GM18868 (cell line): Measurements from ENCODE around the gene ALKAL2.
"Not testable (repeated sequence)": the region's sequence is repeated elsewhere in the genome, so short reads cannot be mapped to it uniquely, and the experiment has no call there.

Experiments used
- ATAC-seq: cut with Tn5 transposase; IDR thresholded peaks from one replicate; pipeline ENCODE4 v1.9.1; 2021; ENCODE audit warnings: mild to moderate bottlenecking, moderate library complexity; ENCODE audit not compliant: unreplicated experiment

The ALKAL2 gene, protein sequence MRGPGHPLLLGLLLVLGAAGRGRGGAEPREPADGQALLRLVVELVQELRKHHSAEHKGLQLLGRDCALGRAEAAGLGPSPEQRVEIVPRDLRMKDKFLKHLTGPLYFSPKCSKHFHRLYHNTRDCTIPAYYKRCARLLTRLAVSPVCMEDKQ

DNA sequence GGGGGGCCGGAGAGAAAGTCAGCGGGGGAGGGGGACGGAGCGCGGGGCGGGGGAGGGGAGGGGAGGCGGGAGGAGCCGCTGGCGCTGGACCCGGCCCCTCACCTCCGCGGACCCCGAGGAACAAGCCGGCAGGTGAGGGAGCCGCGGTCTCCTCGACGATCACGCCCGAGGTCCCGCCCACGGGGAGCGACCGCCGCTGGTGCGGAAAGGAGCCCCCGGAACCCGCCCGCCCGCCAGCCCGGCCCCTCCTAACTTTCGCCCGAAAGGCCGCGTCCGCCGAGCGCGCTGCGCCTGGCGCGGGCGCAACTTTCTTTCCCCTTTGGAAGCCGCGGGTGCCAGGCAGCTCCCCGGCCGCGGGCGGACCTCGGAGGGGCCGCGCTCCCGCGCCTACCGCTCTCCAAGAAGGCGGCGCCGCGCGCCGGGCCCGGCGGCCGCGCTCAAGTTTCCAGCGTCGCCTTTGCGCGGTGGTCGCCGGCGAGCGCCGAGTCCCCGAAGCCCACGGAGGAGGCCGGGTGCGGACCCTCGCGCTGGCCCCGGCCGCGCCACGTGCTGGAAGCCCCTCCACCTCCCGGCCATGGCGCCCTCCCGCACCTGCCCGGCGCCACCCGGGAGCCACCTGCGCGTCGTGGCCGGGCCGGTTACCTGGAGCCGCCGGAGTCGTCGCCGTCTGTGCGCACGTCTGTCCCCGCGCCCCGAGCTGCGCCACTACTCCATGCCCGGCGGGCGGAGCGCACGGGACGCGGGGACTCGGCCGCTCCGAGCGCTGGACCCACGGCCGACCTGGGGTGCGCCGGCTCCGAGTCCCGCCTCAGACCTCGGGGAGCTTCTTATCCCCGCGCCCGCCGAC lies at the start of gene ALKAL2:
Gene ALKAL2 (minus strand): TSS at position 181 of the 847 bp plus-strand sequence. CDS start 256 bp downstream, outside the sequence.
- ATAC-seq: no peak

DNA sequence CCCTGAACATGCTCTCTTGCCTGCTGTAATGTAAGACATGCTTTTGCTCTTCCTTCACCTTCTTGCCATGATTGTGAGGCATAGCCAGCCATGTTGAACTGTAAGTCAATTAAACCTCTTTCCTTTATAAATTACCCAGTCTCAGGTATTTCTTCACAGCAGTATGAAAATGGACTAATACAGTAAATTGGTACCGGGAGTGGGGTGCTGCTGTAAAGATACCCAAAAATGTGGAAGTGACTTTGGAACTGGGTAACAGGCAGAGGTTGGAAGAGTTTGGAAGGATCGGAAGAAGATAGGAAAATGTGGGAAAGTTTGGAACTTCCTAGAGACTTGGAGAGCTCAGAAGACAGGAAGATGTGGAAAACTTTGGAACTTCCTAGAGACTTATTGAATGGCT lies 49.1 kb upstream of the ALKAL2 start:
- ATAC-seq: not testable (repeated sequence)

DNA sequence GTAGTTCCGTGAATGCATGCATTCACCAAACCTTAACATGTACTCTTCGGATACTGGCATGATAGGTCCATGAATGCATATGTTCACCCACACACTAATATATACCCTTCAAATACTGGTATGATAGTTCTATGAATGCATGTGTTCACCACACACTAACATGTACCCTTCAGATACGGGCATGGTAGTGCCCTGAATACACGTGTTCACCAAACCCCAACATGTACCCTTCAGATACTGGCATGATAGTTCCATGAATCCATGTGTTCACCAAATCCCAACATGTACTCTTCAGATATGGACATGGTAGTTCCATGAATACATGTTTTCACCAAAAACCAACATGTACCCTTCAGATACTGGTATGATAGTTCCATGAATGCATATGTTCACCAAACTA lies 48.5 kb upstream of the ALKAL2 start:
- ATAC-seq: no peak

DNA sequence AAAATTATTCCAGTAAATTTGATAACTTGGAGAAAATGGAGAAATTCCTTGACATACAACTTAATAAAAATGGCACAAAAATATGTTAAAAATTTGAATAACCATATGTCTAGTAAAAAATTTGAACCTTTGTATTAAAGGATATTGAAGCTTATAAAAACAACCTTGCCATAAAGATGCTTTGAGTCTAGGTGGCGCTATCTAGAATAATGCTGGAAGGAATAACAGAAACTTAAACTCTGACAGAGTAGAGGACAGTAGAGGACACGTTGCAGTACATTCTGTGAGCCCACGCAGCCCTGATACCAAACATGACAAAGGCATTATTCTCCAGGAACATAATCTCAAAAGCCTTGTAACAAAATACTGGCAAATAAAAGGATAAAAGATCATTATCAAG lies 44.7 kb upstream of the ALKAL2 start:
- no peak for ATAC-seq

DNA sequence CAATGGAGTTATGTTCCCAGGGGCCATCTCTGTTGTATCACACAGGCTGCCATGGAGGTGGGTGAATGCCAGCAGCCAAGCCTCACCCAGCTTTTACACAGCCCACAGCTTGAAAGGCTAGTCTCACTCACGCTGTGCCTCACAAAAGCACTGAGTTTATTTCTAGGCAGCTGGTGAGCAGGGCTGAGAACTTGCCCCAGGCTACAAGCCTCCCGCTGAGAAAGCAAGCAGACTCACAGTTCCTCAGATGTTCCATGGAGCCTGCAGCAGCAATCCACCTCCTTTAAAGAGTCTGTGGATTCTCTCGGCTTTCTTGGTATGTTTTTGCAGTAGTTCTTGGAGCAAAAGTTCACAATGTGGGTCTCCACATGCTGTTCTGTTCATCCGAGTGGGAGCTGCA lies 40.9 kb upstream of the ALKAL2 start:
- ATAC-seq: no peak

DNA sequence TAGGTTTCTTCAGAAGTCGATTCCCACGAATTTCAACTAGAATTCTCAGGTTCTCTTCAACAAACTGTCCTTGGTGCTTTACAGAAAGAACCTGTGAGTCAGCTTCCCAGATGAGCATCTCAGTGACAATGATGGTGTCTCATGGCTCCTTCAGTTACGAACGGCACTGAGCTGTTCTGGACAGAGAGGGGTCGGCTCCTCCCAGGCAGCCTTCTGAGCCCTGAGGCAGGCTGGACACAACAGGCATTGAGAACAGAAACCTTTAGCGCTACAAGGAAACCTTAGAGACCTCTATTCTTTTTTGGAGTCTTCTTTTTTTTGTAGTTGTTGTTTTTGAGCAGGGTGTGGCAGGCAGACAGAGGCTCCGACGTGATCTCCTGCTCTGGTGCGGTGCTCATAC lies 35.1 kb upstream of the ALKAL2 start:
- ATAC-seq: no peak

DNA sequence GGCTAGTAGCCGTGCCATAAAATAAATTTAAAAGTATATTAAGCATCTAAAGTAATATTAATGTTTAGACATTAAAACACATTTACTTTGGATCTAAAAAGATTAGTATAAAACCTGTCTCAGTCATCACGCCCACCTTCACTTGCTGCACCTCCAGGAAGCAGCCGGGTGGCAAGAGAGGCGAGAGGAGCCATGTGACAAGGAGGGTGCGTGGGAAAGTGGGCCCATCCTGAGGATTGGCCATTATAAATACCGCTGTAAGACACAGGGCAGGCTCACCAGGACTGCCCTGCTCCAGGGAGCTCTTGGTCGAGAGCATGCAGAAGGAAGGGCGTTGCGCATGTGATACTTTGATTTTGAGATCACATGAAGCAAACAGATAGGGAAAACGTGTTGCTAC lies 34.4 kb upstream of the ALKAL2 start:
- ATAC-seq: no peak

DNA sequence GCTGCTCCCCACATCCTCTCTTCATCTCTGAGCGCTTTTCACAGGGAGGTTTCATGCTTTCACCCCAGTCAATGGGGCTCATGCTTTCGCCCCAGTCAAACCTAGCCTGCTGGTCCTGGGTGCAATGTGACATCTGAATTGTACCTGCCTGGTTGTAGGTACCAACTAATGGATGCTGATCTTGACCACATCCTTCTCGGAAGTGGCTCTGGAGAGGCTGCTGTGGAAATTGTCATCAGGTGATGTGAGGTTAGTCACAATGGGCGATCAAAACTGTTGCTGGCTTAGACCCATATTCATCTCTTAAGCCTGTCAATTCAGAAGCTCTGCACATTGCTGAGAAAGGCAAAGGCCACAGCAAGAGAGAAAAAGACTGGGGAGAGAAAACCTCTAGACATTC lies 32.7 kb upstream of the ALKAL2 start:
- ATAC-seq: no peak

DNA sequence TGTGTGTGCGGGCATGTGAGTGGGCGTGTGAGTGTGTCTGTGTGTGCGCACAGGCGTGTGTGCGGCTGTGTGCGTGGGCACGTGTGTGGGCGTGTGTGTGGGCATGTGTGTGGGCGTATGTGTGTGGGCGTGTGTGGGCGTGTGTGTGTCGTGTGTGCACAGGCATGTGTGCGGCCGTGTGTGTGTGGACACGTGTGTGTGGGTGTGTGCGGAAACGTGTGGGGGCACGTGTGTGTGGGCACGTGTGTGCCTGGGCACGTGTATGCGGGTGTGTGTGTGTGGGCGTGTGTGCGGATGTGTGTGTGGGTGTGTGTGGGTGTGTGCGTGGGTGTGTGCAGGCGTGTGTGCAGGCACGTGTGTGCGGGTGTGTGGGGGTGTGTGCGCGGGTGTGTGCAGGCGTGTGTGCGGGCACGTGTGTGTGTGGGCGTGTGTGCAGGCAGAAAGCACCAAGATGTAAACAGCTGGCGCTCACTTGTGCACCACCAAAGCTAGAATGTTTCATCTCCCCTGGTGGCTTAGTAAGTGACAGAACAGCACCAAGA lies 31.2 kb upstream of the ALKAL2 start:
- no peak for ATAC-seq

DNA sequence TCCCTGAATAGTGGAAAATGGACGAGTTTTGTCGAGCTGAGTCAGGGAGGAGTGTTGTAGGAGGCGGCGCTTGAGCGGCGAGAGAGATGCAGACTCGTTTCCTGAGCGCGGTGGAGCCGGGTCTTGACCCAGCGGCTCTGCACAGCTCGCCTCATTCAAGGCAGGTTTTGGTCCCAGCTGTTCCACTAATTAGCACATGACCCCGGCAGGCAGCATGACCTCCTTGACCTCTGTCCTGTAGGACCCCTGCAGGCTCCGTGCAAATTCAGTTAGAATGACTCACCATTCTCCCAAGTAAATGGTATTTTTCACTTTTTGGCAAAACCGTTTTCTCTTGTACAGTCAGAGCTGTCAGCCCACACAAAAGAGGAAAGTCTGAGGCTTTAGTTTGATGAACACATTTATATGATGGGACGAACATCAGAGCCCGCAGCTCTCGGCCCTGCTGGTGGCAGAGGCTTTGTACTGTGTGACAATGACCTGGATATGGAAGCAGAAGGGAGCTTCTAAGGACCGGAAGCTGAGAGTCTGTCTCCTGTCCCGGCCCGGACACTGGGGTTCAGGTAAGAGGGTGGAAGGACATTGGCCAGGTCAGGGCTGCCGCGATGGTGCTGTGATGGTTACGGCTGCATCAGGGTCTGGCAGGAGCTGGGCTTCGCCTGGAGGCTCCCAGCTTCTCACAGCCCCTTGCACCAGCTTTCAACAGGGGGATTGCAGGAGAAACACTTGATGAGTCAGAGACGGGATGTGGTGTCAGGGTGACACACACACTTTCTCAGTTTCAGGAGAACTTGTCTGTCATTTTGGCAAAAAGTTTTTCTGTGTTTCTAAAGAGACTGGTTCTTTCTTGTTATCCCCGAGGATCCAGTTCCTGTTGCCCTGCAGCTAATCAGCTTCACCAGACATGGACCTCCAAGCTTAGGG lies 29.9 kb upstream of the ALKAL2 start:
- ATAC-seq: peak; percentile 64

DNA sequence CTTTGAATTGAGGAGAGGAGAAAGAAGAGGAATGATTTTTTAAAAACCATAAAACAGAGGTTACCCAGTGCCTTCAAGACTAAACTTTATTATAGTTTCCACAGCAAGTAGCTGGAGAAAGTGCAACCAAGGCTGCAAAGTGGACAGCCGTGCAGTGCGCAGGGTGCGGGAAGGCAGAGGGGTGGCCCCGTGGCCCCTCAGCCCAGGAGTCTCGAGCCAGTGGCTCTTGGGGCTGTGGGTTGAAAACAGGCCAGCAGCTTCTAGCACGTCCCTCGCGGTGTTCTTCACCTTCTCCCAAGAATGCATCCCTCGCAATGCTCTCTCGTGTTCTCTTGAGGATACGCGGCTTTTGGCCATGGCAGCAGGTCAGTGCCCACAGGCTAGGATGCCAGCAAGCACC lies 28.5 kb upstream of the ALKAL2 start:
- no peak for ATAC-seq

DNA sequence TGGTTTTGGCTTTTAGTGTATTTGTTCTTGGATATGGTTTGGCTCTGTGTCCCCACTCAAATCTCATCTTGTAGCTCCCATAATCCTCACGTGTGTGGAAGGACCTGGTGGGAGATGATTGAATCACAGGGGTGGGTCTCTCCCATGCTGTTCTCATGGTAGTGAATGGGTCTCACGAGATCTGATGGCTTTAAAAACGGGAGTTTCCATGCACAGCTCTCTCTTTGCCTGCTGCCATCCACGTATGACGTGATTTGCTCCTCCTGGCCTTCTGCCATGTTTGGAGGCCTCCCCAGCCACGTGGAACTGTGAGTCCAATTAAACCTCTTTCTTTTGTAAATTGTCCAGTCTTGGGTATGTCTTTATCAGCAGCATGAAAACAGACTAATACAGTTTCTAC lies 28.0 kb upstream of the ALKAL2 start:
- not testable (repeated sequence) for ATAC-seq

DNA sequence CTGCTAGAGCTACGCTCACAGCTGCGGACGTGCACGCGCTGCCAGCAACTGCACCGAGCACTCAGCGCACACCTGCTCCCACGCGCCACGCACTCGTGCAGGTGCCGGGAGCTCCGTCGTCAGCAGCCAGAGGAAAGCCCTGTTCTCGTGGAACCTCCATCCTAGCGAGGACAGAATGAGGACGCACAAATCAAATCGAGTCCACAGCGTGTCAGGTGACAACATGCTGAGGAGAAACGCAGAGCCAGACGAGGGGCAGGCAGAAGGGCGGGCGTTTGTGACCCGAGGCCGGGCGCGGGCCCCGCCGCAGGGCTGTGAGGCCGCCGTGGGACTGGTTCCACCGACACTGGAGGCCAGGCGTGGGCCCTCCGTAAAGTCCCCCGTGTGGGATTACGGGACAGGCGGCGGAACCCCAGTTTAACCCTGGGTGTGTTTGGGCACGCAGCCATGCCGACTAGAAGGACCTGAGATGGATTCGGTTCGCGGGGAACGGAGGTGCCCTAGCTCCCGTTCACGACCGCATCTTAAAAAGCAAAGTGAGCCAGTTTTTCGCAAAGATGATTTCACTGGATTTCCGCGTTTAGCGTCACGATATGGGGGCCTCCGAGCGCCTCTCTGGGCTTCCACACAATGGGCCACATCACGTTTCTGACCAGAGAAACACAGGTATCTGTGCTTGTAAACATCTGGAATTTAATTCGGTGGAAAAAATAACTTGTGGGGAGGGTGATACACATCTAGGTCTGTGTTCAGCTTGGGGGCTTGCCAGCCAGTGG lies 26.9 kb upstream of the ALKAL2 start:
- ATAC-seq: no peak

DNA sequence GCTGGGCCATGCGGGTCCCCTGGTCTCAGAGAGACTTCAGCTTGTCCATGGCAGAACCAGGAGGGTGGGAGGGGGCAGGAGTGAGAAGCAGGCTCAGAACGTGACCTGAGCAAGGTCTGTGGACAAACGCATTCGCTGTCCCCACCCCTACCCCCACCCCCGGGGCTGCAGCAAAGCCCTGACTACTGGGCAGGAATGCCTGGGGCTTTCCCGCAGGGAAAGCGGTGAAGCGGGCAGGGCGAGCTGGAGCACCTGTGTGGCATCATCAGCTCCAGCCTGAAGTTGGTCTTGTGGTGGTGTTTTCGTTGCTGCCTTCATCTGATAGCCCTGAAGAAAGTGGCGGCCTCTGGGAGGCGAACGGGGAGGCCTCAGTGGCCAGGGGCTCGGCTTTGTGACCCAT lies 26.1 kb upstream of the ALKAL2 start:
- no peak for ATAC-seq

DNA sequence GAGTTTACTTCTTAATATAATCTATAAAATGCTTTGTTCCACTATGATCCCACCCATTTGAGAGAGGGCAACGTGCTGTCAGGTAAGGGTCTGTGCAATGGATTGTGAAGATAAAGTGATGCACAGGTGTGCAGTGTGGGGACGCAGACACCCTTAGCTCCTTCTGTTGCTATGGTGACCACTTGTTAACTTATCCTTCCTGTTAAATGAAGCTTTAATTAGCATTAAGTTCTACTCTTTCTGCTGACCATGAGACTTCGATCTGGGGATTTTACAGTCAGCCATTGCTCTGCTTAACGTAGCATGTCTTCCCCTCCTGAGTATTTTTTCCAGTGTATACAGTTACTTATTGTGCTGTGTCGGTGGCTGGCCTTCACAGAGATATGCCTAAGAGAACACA lies 23.1 kb upstream of the ALKAL2 start:
- no peak for ATAC-seq

DNA sequence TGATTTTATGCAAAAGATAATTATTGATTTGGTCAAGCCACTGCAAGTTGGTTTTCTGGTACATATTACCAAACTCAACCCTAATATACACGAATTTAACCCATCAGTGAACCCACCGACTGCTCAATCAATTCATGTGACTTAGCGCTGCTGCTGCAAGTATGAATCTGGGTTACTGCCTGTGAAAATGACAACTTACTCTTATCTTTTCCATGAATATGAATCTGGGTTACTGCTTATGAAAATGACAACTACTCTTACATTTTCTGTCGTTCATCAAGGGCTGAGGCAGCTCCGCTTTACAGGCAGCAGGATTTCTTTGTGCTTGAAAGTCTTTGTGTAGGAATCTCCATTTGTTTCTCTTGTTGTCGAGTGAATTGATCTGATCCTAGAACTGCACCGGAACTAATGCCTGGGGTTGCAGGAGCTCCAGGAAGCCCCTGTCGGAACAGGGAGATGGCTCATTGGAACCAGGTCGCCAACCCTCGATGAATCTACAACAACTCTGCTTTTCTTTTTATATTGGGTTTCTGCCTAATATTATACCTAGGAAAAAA lies 22.1 kb upstream of the ALKAL2 start:
- no peak for ATAC-seq

DNA sequence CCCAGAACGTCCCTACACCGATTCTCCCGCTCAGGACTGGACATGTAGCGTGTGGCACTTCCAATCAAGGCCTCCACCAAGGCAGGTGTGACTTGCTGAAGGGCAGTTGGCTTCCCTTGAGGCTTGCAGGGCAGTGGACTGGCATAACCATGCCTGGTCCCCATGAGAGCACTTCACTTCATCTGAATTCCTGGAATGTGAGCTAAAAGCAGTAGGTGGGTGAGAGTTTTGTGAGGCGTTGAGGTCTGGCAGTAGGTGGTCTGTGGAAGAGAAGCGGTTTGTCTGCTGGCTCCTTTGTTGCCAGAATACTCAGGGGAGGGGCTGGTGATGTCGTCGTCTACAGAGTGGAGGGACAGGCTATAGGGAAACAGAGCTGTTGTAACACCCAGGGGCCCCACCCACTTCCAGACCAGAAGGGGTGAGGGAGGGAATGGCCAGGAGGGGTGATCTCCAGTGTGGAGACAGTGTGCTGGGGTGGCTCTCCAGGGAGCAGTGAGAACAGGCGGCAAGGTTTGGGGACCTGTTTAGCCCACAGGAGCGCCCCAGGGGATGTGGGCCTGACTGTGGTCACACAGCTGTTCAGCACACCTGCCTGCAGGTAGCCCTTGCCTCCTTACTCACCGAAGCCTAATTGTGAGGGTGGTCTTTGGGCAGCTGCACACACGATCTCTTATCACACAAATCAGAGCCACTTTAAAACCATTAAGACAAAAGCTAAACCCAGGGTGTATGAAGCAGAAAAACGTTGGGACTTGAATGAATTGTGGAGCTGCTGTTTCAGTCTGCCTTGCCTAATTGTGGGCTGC lies 21.5 kb upstream of the ALKAL2 start:
- no peak for ATAC-seq

DNA sequence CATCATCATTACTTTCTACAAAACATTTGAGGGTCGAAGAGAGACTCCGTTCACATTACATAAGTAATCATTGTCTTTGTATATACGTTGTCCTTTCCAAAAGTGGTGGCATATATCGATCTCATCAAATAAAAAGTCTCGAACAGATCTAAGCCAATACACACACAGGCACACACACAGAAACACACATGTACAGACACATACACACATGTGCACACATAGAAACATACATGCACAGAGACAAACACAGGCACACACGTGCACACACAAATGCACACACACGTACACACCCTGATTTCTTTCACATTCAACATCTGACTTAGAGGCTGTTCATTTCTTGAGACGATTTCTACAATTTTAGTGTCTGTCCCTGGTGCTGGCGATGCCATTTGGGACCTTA lies 17.5 kb upstream of the ALKAL2 start:
- no peak for ATAC-seq

DNA sequence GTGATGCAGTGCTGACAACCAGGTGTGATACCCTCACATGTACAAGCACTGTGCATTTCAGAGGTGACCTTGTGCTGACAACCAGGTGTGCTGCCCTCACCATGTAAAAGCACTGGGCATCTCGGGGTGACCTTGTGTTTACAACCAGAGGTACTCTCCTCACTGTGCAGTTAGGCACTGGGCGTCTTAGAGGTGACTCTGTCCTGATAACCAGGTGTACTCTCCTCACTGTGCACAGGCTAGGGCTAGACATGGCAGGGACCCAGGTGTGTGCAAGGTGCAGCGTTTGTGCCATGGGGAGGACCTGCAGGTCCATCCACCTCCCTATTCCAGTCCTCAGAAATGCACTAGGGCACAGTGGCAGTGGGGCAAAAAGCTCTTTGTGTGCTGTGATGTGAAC lies 8.5 kb upstream of the ALKAL2 start:
- no peak for ATAC-seq
